NCI-H1694 treated with DMSO at 0.1 percent for 48 hours (cell line): Measurements from ENCODE around the gene FUT6.
"Not testable (repeated sequence)": the region's sequence is repeated elsewhere in the genome, so short reads cannot be mapped to it uniquely, and the experiment has no call there.

Experiments
- DNase-seq: peaks from one replicate; lab custom pipeline; 2025; lab: John Stamatoyannopoulos, UW

The FUT6 gene, protein sequence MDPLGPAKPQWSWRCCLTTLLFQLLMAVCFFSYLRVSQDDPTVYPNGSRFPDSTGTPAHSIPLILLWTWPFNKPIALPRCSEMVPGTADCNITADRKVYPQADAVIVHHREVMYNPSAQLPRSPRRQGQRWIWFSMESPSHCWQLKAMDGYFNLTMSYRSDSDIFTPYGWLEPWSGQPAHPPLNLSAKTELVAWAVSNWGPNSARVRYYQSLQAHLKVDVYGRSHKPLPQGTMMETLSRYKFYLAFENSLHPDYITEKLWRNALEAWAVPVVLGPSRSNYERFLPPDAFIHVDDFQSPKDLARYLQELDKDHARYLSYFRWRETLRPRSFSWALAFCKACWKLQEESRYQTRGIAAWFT

DNA sequence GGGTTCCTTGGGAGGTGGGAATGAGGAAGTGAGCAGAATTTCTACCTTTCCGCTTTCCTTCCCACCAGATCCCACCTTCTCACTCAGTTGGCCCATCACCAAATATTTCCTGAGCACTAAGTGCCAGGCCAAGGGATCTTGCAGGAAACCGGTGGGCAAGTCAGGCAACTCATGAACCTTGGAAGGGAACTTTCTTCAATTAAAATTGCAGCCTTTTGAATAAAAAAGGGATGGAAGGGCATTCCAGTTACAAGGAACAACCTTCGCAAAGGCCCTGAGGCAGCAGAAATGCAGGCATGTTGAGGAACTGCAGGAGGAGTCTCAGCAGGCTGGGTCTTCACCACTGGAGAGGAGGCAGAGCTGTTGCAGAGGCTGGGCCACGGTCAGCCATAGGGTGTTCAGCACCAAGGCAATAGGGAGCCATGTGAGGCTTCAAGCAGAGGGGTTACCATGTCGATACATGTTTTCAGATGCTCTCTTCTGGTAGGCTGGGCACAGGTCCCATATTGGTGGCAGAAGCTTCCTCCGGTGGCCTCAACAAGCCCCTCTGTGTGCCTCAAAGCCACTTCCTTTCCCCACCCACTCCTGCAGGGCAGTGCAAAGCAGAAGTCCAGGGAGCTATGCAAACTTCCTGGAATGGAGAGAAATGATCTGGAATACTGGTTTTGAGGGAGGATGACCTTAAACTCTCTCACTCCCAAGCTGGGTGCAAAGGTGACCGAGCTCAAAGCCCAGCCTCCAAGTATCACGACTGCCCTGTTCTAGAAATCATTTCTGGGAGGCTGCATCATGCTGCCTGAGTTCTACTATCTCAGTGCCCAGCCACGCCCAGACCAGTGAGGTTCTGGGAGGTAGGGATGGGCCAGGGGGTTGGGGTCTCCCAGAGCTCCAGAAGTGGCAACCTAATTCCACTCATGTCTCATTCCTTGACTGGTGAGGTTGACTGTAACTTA, at the start of gene FUT6:
FUT6 (minus strand) TSS at position 638 of the 953 bp plus-strand sequence. CDS start 7,135 bp downstream, outside the sequence.
- DNase-seq: no peak

DNA sequence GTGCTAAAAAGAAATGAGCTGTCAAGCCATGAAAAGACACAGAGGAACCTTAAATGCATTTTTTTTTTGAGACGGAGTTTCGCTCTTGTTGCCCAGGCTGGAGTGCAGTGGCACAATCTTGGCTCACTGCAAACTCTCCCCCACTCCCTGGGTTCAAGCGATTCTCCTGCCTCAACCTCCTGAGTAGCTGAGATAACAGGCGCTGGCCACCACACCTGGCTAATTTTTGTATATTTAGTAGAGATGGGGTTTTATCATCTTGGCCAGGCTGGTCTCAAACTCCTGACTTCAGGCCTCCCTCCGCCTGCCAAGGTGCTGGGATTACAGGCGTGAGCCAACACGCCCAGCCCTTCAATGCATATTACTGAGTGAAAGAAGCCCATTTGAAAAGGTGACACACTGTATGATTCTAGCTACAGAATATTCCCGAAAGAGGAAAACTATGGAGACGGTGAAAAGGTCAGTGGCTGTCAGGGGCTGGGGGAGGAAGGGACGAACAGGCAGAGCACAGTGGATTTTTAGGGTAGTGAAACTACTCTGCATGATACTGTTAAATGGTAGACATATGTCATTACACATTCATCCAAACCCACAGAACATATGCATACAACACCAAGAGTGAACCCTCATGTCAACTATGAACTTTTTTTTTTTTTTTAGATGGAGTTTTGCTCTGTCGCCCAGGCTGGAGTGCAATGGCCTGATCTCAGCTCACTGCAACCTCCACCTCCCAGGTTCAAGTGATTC, 44.7 kb upstream of the FUT6 start:
- not testable (repeated sequence) for DNase-seq

- not testable (repeated sequence) for DNase-seq
These were observed 43.8 kb upstream of the FUT6 start for GRCh38 chr19:5883157-5883873.

DNA sequence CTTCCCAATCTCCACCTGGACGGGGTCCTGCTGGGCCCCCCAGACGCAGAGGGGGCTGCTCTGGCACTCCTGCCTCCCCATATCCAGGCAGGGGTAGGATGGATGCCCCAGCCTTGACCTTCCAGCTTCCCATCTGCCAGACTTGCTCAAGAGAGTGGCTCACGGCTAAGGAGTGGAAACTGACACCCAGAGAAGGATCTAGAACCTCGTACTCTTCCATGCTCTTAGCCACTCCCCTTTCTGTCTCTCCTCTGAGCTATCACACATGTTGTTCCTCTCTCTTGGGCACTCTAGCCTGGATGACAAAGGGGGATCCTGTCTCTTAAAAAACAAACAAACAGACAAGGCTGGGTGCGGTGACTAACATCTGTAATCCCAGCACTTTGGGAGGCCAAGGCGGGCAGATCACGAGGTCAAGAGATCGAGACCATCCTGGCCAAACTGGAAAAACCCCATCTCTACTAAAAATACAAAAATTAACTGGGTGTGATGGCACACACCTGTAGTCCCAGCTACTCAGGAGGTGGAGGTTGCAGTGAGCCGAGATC, 43.0 kb upstream of the FUT6 start:
- no peak for DNase-seq

DNA sequence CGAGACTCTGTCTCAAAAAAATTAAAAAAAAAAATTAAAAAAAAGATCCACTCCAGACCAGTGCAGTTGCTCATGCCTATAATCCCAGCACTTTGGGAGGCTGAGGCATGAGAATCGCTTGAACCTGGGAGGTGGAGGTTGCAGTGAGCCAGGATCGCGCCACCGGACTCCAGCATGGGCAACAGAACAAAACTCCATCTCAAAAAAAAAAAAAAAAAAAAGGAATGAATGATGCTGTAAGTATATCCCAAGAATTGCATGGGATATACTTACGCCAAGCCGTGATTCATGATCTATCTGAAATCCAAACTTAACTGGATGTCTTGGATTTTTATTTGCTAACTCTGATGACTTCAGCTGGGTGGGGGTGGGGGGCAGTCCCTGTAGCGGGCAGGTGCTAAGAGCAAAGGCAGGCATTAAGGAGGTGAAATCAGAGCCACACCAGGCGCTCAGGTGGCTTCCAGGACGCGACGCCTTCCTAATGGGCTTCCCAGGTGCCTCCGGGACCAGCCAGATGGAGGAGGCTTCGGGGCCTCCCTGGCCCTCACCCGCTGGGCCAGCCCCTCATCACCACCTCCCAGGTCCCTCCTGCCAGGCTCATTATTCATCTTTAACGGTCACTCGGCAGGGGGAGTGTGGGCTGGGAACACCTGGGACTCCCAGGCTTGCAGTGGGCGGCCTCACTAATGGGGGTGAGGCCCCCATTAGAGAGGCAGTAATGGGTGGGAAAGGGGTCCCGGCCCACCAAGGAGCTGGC, 42.2 kb upstream of the FUT6 start:
- DNase-seq: no peak

GRCh38 chr19:5880604-5881078, 41.1 kb upstream of the FUT6 start:
- DNase-seq: no peak

DNA sequence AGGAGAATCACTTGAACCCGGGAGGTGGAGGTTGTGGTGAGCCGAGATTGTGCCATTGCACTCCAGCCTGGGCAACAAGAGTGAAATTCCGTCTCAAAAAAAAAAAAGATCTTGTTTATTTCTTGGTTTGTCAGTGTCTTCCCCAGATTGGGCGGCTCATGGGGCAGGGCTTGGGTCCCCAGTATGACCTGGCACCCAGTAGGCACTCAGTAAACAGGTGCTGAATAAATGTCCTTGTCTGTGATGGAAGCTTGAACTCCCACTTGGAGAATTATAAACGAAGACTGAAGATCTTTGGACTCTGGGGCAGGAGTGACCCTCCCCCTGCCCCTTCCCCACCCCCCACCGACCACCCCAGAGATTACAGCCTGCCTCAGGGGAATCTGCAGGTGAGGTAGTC, 40.7 kb upstream of the FUT6 start:
- DNase-seq: no peak

DNA sequence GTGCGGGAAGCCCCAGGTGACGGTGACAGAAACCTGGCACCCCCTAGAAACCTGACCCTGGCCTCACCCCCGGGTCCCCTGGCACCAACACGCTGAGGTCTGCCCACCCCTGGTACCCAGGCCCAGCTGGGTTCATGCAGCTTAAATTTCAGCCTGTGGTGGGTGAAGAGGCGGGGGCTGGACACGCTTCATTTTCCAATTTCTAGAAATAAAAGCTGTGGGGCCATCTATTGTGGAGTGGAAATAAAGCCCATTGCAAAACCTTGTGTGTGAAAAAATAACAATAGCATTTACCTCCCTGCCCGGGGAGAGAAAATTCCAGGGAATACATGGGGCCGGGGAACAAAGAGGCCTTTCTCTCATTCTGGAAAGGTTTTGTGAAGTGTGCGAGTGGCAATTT, 38.4 kb upstream of the FUT6 start:
- DNase-seq: no peak

DNA sequence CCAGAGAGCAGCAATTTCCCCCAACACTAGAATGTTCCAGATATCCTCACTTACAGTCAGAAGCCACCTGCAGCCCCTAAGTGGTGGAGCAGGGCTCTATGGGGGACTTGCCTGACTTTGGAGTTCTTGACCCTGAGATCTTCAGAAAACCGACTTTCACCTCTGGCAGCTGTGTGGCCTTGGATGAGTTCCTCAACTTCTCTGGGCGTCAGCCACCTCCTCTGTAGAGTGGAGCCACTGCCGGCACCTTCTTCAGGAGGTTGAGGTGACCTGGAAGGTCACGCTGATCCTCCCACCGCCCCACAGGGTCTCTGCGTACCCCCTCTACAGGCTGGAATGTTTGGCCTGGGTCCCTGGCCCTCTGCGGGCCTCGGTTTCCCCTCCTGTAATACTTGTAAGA, 37.9 kb upstream of the FUT6 start:
- DNase-seq: no peak

- not testable (repeated sequence) for DNase-seq
These were observed 35.0 kb upstream of the FUT6 start for GRCh38 chr19:5874496-5874895.

GRCh38 chr19:5873617-5874199, 34.2 kb upstream of the FUT6 start:
- no peak for DNase-seq

DNA sequence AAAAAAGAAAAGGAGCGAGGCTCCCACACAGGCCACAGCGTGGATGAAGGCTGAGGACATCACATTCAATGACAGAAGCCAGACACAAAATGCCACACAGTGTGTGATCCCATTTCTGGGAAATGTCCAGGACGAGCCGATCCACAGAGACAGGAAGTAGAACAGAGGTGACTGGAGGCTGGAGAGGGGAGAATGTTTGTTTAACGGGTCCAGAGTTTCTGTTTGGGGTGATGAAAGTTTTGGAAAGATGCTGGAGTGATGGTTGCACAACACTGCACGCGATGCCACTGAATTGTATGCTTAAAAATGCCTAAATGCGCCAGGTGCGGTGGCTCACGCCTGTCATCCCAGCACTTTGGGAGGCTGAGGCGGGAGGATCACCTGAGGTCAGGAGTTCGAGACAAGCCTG, 31.5 kb upstream of the FUT6 start:
- DNase-seq: no peak

DNA sequence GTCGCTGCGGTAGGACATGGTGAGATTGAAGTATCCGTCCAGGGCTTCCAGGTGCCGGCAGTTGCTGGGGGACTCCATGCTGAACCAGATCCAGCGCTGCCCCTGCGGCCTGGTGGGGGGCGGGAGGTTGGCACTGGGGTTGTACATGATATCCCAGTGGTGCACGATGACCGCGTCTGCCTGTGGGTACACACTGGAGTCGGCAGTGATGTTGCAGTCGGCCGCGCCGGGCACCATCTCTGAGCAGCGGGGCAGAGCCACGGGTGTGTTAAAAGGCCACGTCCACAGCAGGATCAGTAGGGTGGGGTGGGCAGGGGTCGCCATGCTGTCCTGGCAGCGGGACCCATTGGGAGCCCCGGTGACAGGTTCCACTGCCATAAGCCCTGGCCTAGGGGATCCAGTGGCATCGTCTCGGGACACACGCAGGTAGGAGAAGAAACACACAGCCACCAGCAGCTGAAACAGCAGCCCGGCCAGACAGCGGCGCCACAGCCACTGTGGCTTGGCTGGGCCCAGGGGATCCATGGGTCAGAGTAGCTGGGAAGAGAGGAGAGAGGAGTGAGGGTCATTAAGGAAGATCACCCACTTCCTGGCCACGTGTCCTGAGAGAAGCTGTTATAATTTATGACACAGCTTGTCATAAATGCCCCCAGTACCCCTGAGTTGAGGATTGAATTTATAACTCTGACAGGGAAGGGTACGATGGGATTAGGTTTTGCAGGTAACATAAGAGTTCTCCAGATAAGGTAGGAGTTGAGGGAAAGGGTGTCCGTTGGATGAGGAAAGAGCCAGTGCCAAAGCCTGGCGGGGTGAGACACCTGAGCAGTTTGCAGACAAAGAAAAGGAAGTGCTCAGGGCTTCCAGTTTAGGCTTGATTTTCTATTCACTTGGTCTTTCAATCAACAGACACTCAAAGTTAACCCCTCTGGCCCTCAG, 28.0 kb upstream of the FUT6 start:
- no peak for DNase-seq

DNA sequence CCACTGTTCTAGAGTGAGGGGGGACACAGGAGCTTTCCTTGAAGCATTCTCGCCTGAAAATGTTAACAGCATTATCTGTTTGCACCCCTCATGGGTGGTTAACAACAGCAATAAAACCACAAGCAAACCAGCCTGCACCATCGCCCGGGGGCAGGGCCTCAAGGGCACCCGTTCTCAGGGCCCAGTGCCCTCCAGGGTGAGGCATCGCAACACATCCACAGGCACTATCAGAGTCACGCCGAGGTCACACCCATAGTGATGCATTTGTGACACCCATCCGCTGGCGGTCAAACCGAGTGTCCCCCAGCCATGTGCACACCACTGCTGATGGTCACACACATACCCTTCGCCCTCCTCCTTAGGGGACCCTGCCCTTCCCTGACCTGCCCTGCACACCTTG, 26.3 kb upstream of the FUT6 start:
- no peak for DNase-seq

DNA sequence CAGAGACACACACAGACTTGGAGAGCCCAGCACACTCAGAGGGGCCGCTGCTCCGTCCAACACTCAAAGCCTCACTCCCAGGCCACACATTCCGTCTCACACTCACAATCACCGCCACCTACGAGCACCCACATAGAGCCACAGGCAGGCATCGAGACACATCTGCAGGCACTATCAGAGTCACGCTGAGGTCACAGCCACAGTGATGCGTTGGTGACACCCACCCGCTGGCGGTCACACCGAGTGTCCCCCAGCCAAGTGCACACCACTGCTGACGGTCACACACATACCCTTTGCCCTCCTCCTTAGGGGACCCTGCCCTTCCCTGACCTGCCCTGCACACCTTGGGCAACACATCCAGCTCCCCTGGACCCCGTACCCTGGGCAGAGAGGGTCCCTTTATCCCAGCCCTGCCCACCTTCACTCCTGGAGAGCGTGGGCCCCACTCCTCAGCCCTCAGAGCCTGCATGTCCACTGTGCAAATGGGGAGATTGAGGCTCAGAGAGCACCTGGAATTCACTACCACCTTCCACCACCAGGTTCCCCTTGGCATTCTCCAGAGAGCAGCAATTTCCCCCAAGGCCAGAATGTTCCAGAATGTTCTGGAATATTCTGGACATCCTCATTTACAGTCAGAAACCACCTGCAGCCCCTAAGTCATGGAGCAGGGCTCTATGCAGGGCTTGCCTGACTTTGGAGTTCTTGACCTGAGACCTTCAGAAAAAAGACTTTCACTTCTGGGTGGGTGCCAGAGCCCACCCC, 25.4 kb upstream of the FUT6 start:
- no peak for DNase-seq

DNA sequence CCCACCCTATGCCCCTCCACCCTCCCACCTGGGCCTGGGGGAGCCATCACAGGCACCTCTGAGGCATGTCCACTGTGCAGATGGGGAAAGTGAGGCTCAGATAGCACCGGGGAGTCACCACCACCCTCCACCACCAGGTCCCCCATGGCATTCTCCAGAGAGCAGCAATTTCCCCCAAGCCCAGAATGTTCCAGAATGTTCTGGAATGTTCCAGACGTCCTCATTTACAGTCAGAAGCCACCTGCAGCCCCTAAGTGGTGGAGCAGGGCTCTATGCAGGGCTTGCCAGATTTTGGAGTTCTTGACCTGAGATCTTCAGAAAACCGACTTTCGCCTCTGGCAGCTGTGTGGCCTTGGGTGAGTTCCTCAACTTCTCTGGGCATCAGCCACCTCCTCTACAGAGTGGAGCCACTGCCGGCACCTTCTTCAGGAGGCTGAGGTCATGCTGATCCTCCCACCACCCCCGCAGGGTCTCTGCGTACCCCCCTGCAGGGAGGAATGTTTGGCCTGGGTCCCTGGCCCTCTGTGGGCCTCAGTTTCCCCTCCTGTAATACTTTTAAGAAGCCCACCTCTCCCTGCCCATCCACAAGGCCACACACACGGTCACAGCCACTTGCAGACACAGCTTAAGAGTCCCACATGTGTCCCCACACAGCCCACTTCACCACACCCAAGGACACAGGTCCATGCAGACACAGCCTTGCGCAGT, 24.7 kb upstream of the FUT6 start:
- DNase-seq: no peak

DNA sequence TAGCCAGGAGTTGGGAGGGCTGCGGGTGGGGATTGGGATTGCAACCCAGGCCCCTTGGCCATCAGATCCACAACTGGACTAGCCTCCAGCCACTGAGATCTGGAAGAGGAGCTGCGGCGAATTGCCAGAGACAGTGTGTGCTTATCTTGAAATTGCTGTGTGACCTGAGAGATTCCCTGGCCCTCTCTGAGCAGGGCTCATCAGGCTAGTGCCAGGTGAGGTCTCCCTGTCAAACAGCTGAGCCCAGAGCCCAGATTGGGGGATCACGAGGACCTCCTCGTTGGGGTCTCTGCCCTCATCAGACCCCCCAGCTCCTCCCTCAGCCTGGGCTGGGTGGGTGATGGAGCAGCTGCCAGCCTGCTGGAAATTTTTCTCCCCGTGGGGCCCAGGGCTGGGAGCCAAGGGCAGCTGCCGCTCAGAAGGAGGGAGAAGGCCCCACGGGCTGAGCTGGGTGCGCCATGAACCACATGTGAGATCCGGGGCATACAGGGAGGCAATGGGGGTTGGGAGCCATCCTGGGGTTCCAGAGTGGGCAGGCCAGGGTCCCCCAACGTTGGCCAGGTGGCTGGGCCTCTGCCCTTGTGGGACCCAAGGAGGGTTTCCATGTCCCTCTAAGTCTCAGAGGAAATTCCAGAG, 23.6 kb upstream of the FUT6 start:
- no peak for DNase-seq
